ENCODE data around the gene ZNF521.

- TF ChIP-seq CTCF (IDR thresholded peaks at IDR 0.05; ENCODE audit: insufficient read depth, low read length, poor library complexity, severe bottlenecking) (no peak), EZH2phosphoT487 (conservative IDR thresholded peaks at IDR 0.05; ENCODE audit: low read length) (no peak)
Measured at GRCh38 chr18:25225151-25225550, 126.8 kb downstream of the ZNF521 start.

Data from SU-DHL-6 (cell line).